GM18526 (cell line): ENCODE measurements around the gene CMC2.

Experiments used
- POLR2A ChIP-seq: IDR thresholded peaks from 3 replicates; pipeline ENCODE4 v1.6.1; 2011; ENCODE audit not compliant: insufficient read length; ENCODE audit errors: extremely low read depth

The CMC2 gene

DNA sequence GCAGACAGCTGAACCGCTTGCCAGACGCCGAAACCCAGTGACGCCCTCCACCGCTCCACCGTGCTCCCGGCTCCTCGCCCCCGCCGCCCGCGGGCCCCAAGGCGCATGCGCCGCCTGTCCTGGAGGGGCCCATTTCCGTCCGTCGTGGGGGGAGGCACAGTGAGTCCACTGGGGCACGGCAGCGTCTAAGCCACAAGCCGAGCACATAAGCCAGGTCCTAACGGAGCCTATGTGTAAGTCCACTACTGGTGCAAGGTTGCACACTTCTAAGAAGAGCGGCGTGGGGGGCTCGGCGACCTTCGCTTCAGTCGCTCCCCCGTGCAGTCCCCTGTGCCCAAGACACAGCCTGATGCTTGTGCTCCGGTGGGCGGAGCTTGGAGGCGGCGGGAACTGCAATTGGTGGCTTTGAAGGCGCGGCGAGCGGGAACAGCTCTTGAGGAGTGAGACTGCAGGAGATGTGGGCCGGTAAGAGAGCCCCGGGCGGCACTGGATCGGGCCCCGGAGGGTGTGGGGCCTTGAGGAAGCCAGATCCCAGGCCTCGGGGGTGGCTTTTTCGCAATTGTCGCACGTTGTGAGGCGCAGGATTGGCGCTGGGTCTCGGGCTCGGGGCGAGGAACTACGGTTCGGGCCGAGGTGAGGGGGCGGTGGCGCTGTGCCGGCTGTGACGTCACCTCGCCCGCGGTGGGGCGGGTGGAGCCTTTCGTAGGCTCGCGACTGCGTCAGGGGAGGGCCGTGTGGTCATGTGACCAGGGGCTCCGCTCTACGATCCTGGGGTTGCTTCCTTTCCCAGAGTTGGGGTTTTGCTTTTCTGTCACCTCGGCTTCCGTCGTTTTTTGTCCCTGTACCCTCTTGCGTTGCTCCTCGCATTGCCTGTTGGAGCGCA, at the start of gene CMC2, which contains the start of gene CENPN:
Gene CMC2, minus strand, starts transcription at position 73 of the 883 bp plus-strand sequence. CDS start 9,491 bp downstream, outside the sequence.
Gene CENPN, plus strand, starts transcription at position 402 of the 883 bp plus-strand sequence. CDS start 4,726 bp downstream, outside the sequence.
- peak; percentile 75 for TF ChIP-seq POLR2A

DNA sequence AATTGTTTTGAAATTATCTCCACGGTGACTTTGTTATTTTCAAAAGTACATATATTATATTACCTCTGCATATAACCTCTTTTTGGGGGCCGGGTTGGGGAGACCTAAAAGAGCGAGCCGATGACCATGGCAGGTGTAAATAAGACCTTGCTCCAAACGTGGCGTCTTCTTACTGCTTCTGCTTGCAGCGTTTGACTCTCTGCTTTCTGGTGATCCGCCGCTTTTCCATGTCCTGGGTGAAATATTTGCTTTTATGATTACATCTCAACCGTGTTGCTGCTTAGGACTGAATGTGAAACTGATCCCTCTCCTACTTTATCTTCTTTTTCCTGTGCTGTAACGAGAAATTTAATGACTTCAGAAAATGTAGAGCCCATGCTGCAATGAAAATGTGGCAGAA, 47.1 kb upstream of the CMC2 start:
- TF ChIP-seq POLR2A = no peak

DNA sequence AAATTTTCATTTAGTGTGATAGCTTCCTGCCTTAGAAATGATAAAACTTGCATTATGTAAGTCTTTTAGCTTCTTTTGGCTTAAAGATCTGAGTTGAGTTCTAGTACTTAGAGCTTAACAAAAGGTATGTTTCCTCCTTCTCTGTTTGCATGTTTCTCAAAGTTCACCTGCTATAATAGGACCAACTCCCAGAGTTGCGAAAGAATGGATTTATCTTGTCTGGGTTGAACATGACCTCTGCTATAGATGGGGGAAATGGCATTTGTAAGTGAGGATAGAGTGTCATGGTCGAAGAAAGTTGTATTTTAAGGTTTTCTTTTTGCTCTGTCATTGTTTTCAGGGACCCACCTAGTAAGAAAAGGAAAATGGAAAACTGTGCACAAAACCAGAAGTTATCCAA, 36.1 kb upstream of the CMC2 start:
- no peak for TF ChIP-seq POLR2A

DNA sequence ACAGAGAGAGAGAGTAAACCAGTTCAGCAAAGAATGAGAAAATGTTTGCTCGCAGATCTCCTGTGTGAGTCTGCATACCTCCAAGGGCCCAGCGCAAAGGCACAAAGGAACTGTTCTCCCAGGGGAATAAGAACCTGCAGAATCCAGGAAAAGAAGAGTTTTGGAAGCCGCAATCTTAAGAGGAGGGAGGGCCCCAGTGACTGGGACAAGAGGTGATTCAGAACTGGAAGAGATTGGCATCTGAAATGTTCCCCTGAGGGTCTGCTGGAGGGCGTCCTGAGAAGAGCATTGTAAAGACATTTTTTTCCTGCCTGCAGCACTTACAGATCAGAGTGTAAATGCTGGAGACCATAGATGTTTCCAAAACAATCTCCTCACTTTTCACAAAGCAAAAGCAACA, 35.0 kb upstream of the CMC2 start:
- TF ChIP-seq POLR2A = no peak

DNA sequence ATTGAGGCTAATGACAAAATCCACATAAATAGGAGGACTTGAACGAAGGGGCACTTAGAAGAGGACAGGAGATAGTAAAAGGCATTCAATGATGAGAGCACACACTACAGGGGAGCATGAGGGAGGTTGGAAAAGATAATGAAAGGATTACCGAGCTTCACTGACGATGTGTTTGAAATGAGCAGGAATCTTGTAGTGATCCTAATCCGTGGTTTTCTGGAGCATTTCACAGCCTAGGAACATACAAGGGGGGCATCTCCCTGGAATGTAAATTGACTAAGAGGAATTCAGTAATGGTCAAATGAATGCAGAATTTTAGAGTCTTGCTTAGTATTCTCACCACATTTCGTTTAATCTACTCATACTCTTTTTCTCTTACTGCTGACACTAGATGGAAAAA, 34.2 kb upstream of the CMC2 start:
- no peak for TF ChIP-seq POLR2A

DNA sequence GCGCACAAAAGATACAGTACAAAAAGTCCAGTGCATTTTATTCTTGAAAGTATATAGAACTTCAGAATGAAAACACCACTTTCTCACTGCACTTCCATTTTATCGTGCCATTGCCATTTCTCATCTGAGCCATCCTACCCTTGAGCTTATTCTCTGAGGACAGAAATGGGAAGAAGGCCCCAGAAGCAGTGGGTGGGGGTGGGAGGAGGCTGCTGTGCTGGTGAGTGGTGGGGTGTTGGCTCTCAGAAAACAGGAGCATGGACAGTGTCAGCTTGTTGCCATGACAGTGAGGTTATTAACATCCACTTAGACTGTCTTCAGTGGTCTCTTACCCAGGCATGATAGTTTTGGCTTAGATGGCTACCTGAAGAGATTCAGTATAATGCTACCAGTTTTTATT, 33.4 kb upstream of the CMC2 start:
- no peak for TF ChIP-seq POLR2A

DNA sequence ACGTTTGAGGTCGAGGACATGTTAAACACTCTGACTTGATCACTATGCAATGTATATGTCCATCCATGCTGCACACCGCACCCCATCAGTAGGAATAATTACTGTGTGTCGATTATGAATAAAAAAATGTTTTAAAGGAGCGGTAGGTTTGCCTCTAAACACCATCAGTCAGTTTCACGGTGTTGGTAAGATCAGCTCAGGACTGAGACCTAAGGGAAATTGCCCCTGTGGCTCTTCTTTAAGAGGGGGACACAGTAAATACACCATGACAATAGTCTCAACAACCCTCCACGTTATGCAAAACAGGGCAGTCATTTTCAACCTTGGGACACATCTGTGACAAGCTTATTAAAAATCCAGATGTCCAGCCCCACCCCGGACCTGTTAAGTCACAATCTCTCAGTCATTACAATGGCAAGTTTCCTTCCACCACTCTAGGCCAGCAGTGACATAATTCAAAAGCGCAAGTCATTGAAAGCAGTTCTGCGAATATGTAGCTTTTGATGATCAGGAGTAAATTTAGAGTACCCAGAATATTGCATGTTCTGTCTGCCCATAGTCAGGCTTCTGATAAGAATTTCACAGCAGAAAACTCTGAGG, 30.2 kb upstream of the CMC2 start:
- TF ChIP-seq POLR2A = no peak

DNA sequence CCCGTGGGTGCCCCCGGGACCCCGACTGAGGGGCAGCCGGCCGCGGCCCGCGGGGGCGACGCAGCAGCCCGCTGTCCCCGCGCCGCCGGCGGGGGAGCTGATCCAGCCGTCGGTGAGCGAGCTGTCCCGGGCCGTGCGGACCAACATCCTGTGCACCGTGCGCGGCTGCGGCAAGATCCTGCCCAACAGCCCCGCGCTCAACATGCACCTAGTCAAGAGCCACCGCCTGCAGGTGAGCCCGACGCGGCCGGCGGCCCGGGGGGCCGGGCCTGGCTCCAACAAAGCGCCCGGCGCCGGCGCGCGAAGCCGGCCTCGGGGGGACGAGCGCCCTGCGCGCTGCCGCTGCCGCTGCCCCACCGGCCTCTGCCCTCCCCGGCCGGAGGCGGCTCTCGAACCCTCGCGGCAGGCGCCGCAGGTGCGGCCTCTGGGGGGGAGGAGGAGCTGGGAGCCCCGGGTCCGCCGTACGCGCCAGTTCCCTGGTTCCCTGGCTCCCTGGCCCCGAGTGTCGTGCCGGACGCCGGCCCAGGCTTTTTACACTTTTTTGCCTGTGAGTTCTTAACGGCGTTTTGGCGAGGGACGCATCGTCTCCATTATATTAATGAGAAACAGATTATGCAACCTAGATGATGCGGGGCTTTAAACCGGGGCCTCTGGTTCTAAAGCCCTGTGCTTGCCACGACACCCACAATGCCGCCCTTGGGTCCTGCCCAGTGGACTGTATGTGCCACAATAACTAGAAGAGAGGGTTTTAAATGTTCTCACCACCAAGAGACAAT, 29.5 kb upstream of the CMC2 start:
- no peak for TF ChIP-seq POLR2A

DNA sequence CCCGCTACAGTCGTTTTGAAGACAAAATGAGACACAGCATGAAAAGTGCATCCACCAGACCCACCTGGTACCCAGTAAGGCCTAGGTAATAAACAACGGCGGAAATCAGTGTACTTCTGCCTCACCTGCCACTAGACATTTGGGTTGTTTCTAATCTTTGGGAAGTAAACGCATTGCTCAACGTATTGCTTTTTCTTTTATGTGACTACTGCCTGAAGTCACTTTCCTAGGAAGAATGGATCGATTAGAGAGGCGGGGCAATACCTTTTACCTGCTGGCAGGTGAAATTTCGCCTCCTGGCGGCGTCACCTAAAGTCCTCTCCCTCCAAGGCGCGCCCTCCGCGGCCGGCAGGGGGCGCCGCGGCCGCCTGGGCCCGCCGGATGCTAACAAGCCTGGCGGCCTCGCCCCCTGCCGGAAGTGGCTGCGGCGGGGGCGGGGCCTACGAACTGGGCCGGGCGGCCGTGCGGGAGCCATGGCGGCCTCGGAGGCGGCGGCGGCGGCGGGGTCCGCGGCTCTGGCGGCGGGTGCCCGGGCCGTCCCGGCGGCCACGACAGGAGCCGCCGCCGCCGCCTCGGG, 28.8 kb upstream of the CMC2 start, which contains the start of gene ATMIN:
Gene ATMIN, plus strand, starts transcription at position 445 of the 577 bp plus-strand sequence. Its CDS starts 29 bp downstream, at position 474.
- TF ChIP-seq POLR2A = peak; percentile 53

DNA sequence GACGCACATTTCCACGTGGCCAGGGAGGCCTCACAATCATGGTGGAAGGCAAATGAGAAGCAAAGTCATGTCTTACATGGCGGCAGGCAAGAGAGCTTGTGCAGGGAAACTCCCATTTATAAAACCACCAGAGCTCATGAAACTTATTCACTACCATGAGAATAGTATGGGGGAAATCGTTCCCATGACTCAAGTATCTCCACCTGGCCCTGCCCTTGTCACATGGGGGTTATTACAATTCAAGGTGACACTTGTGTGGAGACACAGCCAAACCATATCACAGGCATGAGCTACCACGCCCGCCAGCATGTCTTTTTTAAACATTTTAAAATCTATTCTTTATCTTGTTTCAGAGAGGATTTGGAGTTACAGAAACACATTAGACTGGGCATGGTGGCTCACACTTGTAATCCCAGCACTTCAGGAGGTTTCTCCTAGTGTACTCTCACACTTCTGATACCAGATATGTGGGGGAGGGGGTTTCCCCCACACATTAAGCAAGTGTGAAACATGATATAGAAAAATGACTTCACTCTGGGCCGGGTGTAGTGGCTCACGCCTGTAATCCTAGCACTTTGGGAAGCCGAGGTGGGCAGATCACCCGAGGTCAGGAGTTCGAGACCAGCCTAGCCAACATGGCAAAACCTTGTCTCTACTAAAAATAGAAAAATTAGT, 23.4 kb upstream of the CMC2 start:
- no peak for TF ChIP-seq POLR2A

DNA sequence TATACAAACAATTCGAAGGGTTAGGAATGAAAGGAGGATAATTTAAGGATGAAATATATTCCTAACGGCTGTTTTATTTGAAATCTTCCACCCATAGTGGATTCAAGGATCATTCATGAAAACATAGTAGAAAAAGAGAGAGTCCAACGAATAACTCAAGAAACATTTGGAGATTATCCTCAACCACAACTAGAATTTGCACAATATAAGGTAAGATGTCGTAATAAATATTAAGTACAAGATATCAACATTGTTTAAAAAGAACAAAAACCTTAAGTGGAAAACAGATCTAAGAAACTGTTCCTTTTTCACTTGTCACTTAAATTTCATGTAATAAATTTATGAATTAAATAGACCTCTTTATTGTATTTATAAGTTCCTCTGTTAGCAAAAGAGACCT, 19.7 kb upstream of the CMC2 start:
- no peak for TF ChIP-seq POLR2A

DNA sequence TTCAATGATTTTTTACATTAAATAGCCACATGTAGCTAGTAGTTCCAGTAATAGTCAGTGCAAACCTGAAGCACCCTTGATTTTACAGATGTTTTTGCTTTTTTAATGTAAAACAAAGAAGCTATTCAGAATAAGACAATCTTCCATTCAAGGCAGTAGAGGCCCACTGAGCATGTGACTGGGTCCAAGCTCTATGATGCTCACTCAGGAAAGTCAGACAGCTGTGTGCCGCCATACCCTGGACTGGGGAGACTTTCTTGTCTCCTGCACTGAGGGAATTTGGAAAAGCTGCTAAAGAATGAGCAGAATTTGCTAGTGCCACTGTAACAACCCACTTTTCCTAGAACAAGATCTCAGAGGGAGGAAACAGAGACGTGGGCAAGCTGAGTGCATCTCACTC, 11.8 kb upstream of the CMC2 start:
- no peak for TF ChIP-seq POLR2A

DNA sequence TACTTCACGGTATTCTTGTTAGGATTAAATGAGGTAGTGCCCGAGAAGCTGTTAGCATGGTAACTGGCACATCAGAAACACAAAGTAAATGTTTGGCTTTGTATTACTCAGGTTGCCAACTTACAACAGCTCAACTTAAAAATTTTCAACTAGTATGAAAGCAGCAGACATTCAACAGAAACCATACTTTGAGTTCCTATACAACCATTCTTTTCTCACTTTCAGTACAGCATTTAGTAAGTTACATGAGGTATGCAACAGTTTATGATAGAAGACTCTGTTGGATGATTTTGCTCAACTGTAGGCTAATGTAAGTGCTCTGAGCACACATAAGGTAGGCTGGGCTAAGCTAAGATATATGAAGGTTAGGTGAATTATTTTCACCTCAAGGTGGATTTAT, 8.0 kb upstream of the CMC2 start:
- no peak for TF ChIP-seq POLR2A

DNA sequence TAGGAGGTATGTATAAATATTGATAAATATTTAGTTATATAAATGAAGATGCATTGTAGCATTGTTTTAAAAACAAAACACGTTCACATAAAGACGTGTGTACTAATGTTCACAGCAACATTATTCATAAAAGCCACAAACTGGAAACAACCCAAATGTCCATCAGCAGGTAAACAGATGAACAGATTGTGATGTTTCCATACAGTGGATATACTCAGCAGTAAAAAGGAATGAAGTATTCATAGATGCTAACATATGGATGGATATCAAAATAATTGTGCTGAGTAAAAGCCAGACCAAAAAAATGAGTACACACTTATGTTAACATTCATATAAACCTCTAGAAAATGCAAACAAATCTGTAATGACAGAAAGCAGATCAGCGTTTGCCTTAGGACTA, 6.3 kb upstream of the CMC2 start:
- no peak for TF ChIP-seq POLR2A

DNA sequence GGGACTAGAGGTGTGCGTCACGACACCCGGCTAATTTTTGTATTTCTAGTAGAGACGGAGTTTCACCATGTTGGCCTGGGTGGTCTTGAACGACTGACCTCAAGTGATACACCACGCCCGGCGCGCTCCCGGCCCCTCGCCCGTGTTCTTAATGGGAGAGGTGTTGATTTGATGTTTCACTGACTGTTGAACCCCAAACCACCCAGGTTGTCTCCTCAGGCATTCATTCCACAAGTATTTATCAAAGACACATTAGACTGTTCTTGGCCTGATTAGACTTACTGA, 1.8 kb upstream of the CMC2 start:
- TF ChIP-seq POLR2A = no peak
